NCI-H2196 (cell line): ENCODE data around the gene SLC22A2.

ENCODE experiments used
- DNase-seq: peaks from one replicate; lab custom pipeline; 2025; ENCODE audit not compliant: unreplicated experiment; lab: John Stamatoyannopoulos, UW

The SLC22A2 gene

DNA sequence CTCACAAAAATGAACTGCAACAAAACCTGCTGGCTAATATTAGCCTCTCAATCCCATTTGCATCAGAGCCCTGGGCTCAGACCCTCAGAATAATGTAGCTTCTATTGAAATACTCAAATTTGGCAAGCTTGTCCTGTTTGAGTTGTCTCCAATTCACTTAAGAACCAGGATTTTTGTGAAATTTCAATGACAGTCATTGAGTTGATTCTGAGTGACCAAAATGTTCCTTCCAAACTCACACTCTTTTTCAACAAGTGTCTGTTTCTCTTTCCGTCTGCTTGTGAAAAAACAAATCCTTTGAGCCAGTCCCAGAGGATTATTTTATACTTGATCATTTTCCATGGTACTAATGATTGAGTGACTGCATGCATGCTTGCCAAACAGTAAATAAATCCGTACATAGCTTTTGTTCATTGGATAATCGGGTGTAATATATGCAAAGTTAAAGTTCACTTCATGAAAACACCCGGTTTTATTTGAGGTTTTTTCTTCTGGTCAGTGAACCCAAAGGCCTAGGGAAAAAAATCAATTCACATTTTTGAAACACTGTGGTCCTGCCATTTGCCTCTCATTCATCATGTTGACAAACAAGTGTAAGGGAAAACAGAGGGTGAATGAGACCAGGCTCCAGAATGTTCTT is 16.4 kb upstream of the SLC22A2 start:
- no peak for DNase-seq

DNA sequence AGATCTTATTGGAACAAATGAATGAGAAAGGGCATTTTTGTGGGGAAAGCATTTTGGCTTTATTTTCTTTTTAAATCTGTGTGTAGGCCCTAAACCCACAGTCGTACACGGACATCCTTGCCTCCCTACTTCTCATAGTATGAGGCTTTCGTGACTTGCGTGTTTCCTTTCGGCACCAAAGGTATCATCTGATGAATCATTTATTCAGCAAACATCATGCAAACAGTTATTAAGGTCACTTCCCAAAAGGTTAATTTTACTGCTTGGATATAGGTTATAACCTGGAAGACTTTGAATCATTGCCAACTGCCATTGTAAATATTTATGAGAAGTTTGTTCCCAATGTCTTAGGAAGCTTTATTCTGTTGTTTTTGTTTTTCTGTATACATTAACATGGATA is 15.1 kb upstream of the SLC22A2 start:
- no peak for DNase-seq

- DNase-seq = no peak
Observed at GRCh38 chr6:160273196-160273595, 14.6 kb upstream of the SLC22A2 start.

DNA sequence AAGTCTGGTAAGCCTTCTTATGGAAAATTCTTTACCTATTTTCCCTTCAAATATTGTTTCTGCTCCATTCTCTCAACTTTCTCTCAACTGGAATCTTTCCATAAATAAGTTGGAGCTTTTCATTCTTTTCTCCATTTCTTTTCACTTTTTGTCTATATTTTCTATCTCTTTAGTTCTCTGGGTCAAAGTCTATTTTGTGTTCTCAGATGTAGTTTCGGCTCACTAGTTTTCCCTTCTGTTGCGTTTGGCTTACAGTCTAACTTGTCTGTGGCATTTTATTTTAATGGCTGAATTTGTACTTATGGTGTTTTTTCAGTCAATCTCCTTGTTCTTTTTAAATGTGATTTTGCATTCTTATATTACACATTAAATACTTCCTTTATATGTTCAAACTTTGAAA is 14.1 kb upstream of the SLC22A2 start:
- no peak for DNase-seq

DNA sequence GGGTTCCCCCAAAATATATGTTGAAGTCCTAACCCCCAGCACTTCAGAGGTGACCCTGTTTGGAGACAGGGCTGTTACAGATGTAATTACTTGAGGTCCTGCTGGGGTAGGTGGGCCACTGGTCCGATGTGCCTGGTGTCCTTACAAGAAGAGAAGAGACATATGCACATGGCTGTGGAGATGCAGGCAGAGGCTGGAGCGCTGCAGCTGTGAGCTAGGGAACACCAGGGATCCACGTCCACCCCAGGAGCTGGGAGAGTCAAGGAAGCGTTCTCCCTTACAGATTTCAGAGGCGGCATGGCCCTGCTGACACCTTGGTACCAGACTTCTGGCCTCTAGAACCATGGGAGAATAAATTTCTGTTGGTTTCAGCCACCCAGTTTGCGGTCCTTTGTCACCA is 11.7 kb upstream of the SLC22A2 start:
- no peak for DNase-seq

DNA sequence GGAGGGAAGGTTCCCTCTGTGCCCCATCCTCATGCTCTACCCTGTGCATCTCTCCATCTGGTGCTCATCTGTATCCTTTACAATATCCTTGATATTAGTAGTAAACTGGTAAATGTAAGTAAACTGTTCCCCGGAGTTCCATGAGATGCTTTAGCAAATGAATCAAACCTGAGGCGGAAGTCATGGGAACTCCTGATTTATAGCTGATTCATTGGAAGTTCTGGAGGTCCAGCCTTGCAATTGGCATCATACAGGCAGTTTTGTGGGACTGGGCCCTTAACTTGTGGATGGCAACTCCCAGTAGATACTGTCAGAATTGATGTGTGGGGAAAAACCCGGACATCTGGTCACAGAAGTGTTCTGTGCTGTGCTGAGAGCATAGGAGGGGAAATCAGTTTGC is 11.2 kb upstream of the SLC22A2 start:
- no peak for DNase-seq

DNA sequence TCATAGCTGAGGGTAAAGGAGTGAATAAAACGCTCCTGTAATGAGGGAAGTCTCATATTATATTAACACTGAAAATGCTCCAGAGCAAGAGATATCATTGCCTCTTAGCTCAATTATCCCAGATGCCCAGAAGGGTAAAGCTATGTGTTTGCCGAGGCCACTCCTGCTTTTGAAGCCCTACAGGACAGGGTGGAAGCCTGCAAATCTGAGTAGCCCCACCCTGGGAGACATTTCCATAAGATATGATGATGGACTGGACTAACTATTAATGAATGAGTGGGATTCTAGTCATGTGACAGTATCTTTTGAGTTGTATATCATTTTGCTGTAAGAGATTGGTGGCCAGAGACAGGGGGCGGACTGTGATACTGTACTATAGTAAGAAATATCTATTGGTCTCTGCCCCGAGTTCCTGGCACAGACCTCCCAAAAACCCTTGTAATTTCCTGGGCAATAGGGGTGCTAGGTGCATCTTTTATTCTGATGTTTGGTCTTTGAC is 10.5 kb upstream of the SLC22A2 start:
- no peak for DNase-seq

DNA sequence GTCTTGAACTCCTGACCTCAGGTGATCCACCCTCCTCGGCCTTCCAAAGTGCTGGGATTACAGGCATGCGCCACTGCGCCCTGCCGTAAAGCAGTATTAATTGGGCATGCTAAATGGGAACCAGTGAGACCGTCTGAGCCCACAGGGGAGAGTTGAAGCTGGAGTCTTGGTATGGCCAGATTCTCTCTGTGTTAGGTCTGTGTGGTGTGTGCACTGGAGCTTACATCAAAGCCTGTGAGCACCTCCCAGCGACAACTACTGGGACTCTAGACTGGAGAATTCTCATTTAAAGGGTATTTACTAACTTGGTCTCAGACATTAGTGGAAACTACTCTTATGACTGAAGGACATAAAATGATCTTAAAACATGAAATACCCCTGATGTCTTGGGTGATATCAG is 8.5 kb upstream of the SLC22A2 start:
- DNase-seq = no peak

DNA sequence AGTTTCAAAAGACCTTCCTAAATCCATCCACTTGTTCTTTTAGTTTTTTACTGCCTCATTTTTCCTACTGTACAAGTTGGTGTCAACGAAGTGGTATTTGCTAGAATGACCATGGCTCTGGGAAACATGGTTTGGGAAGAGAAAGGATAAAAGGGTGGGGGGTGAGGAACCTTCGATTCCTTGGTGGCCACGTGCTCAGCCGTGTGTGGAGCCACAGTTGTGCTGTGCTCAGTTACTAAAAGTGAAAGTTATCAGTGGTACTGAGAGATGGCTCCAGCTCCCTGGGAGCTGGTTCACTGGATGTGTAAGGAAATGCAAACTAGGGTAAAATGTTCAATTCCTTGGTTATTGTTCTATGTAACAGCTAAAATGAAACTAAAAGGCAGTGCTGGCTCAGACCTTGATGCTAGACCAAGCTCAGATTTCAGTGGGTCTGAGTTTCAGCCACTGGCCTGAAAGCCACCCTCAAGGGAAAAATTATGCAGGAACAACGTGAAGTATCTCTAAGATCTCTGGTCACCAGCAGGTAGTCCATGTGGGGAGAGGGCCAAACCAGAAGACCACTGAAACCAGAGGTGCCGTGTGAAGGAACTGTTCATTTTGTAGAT is 7.4 kb upstream of the SLC22A2 start:
- no peak for DNase-seq

- no peak for DNase-seq
Observed at GRCh38 chr6:160264061-160264612, 5.5 kb upstream of the SLC22A2 start.

DNA sequence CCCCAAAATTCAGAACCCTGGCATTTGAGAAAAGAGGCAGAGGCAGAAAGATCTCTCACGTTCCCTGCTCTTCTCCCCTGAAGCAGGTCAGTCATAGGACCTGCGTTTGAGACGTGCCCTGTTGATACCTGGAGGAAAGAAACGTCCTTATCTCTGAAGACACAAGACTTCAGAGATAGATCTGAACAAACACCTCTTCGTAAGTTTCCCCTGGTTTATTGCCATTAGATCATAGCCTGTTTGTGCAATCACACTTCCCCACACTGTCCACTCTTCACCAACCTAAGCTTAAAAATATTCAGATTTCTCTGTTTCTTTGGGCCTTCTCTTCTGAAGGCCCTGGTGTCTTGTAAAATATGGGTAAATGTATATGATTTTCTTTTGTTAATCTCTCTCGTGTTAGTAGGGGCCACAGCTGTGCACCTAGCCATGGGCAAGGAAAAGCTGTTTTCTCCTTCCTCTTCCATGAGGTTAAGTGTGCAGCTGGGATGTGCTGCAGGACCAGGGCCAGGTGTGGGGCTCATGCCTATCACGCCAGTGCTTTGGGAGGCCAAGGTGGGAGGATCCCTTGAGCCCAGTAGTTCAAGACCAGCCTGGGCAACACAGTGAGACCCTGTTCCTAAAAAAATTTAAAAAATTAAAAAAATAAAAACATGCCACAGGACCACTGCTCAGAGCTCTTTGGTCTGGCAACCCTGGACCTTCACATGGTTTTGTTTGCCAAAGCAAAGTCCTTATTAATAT is 4.7 kb upstream of the SLC22A2 start:
- DNase-seq = no peak

DNA sequence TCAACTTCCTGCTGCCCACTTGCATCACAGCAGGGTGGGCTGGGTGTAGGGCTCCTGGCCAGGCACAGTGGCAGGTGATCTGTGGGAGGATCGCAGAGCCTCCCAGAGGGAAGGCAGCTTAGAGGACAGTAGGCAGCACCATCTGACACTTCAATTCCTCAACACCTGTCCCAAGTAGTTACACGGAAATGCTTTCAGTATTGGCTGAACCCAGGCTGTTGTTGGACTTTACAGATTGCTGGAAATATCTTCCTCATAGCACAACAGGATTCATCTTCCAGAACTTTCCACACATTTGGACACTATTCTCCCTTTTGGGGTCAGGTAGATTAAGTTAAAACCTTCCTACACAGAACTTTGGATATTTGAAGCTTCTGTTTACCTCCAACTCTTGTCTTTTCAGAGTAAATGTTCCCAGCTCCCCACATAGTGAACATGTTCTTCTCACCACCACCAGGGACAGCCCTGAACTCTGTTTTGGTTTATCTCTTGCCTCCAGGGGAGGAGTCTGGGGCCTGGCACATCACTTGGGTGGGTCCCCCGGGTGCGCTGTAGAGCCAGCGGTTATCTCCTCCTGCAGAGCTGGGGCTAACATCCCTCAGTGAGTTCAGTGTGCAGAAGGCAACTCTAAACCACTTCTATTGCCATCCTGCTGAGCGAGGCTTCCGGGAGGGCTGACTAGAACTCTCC is 3.5 kb upstream of the SLC22A2 start:
- DNase-seq = no peak

- DNase-seq = no peak
Observed at GRCh38 chr6:160260803-160261450, 2.3 kb upstream of the SLC22A2 start.

DNA sequence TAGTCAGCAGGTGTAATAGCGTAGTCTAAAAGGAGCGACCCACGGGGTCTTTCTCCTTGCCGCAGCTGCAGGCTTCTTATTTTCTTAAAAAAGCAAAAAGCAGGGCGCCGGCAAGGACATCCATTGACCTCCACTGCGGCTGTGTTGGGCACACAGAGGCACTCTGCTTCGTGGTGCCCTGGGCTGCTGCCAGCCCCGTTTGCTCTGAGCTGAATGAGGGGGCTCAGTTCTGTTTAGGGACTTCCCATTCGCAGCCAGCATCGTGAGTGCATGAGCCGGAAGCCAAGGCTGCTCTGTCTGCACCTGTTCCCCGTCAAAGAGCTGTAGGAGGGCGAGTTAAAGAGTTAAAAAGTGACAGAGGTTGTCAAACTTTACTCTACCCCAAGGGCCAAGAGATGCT is 1.7 kb upstream of the SLC22A2 start:
- DNase-seq = no peak

GRCh38 chr6:160259598-160259997 is 977 bp upstream of the SLC22A2 start:
- no peak for DNase-seq

- no peak for DNase-seq
Observed at GRCh38 chr6:160259143-160259425, 463 bp upstream of the SLC22A2 start.

GRCh38 chr6:160256445-160256844 is 2.2 kb downstream of the SLC22A2 start:
- DNase-seq = no peak

DNA sequence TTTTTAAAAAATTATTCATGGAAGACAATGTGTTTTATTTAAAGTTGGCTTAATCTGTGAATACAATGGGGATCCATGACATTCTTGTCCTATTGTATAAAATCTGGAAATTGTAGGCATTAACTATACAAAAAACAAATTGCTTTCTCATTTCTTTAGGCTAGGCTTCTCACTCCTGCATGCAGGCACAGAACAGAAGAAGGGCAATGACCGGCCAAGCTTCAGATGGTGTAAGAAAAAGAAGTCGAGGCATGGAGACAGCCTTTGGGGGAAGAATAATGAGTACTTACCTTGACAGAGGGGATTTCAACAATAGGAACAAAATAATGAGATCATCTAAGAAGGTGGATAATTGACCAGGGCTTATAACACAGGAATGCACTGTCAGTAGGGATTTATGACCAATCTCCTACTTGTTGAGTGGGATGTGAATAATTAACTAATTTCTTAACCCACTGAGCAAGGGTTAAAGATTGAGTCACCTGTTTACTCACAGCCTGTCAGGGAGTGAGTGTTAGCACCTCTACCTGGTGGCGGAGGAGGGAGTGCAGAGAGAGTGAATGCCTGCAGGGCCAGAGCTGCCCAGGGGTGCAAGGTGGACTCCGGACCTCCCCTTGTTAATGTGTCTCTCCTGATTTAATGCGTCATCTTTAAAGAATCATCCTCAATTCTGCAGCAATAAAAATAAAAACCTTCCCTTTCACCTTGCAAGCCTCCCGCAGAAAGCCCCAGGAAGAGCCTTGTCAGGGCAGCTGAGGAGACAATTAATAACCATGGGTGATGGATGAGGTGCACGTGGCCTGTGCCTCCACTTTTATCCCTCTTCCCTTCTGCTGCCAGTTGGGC is 3.9 kb downstream of the SLC22A2 start:
- DNase-seq = no peak

DNA sequence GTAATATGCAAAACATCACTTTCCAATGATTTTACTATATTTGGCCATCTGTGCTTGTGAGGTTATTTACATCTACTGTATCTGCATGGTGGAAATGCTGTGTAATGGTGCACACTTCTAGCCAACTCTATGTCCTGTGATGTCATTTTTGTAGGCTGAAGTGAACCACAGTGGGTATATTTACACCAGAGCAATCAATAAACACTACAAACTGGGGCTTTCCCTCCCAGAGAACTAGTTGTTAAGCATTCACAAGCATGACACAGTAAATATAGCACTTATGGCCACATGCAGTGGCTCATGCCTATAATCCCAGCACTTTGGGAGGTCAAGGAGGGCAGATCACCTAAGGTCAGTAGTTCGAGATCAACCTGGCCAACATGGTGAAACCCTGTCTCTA is 4.9 kb downstream of the SLC22A2 start:
- no peak for DNase-seq

GRCh38 chr6:160253292-160253691 is 5.3 kb downstream of the SLC22A2 start:
- no peak for DNase-seq
